ENCODE results near the gene BTBD7.

DNA sequence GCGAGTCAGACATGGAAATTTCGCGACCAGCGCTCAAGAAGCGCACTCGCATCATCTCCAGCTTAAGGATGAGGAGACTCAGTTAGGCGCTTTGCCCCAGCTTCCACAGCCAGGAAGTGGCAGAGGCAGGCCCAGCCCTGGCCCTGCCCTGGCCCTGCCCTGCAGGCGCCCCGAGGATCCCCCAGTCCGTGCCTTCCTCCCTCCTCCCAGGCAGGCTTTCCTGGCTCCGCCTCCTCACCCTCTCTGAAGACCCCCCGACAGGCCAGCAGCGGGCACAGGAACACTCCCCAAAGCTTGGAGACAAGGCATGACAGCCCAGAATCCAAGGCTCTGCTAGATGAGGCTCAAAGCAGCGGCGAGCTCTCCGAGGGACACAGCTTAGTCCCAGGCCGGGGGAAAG is 100.7 kb downstream of the BTBD7 start:
- TF ChIP-seq, protein P1, sequence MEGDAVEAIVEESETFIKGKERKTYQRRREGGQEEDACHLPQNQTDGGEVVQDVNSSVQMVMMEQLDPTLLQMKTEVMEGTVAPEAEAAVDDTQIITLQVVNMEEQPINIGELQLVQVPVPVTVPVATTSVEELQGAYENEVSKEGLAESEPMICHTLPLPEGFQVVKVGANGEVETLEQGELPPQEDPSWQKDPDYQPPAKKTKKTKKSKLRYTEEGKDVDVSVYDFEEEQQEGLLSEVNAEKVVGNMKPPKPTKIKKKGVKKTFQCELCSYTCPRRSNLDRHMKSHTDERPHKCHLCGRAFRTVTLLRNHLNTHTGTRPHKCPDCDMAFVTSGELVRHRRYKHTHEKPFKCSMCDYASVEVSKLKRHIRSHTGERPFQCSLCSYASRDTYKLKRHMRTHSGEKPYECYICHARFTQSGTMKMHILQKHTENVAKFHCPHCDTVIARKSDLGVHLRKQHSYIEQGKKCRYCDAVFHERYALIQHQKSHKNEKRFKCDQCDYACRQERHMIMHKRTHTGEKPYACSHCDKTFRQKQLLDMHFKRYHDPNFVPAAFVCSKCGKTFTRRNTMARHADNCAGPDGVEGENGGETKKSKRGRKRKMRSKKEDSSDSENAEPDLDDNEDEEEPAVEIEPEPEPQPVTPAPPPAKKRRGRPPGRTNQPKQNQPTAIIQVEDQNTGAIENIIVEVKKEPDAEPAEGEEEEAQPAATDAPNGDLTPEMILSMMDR (IDR thresholded peaks at IDR 0.05; ENCODE audit: low read length): no peak
- TF ChIP-seq EZH2phosphoT487 (IDR thresholded peaks at IDR 0.05; ENCODE audit: low read length): no peak

Measured in MM.1S (cell line).